HG02981 (cell line): ENCODE results near the gene ACE2.
"Not testable (repeated sequence)": the region's sequence is repeated elsewhere in the genome, so short reads cannot be mapped to it uniquely, and the experiment has no call there.

Experiments used
- ATAC-seq: cut with Tn5 transposase; IDR thresholded peaks from one replicate; pipeline ENCODE4 v1.9.1; 2021; ENCODE audit warnings: mild to moderate bottlenecking, moderate library complexity; ENCODE audit not compliant: unreplicated experiment

ACE2 gene

DNA sequence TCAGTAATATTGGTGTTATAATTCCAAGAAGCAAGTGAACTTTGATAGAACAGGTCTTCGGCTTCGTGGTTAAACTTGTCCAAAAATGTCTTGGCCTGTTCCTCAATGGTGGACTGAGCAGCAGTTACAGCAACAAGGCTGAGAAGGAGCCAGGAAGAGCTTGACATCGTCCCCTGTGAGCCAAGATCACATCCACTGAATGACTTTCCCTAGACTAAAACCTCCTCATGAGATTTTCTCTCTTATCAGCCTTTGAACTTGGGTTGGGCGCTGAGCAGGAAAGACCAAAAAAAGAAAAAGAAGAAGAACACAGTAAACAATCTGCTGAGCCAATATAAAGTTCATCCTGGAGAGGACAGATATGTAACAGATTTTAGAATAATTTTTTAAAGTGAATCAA is at the start of gene ACE2:
Gene ACE2 (minus strand): TSS at position 216 of the 400 bp plus-strand sequence. CDS start 49 bp downstream, at position 167.
- ATAC-seq = no peak

DNA sequence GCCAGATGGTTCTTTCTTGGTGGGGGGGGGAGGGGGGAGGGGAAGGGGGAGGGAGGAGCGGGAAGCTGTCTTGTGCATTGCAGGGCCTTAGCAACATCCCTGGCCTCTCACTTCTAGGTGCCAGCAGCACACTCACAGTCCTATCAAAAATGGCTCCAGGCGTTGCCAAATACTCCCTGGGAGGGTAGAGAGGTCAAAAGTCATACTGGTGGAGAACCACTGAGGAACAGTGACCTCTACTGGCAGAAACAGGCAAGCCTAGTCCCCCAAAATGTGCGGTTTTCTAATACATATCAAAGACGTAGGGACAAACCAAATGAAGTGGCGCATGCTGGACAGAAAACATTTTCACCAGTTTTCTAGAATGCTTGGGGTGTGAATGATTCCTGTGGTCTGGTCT is 46.8 kb upstream of the ACE2 start:
- ATAC-seq = not testable (repeated sequence)

DNA sequence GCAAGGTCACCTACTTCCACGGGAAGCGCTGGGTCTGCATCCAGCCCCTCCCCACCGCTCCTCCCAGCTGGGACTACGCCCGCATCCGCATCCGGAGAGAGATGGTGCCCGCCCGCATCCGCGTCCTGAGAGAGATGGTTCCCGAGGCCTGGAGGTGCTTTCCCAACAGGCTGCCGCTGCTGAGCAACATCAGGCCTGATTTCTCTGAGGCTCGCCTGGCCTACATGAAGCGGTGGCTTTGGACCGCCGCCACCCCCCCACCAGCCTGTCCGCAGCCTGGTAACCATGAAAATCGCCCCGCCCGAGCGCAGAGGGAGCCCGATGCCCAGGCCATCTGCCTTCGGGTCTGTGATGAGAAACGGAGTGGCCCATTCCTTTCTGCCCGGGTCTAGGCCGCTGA is 45.8 kb upstream of the ACE2 start:
- no peak for ATAC-seq

DNA sequence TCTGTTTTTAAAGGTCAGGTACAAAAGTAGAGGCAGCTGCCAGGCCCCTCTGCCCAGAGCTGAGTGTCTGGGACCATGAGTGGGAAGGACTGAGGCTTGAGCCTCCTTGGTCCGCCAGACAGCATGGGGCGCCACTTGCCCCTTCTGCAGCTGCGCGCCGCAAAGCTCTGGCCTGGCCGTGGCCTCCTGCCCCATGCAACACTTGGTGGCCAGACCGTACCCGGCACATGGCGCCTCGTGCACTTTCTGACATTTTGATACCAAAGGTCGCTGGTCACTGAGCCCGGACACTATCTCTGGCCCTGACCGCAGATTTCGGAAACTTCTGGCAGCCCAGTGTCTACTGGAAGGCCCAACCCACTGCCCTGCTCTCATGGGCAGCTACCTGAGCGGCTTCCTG is 45.3 kb upstream of the ACE2 start:
- no peak for ATAC-seq

DNA sequence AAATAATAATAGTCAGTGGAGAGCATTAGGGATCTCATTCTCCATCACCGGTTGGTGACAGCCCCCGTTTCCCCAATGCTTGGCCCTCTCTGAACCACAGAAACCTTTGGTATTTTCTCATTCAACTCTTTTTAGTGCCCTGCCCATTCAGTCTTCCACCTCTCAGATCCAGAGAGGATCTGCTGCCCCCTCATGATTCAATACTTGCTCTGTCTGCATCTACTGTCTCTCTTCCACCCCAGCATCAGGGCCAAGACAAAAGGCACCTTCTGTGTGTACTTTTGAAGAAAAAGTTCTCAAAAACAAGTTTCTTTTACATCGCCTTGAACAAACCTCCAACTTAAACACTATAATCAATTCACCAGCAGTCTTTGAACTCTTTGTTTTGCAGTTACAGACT is 44.5 kb upstream of the ACE2 start:
- no peak for ATAC-seq

DNA sequence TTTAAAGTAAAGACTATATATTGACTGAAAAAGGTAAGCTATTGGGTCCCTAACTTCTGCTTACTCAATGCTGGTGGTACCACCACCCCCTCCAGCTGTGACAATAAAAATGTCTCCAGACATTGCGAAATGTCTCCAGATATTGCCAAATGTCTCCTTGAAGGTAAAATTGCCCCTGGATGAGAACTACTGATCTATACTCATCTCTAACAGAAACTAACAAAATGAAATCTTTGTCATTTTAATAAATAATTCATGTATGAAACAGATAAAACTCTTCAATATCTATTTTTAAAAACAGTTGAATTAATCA is 43.8 kb upstream of the ACE2 start:
- ATAC-seq = no peak

DNA sequence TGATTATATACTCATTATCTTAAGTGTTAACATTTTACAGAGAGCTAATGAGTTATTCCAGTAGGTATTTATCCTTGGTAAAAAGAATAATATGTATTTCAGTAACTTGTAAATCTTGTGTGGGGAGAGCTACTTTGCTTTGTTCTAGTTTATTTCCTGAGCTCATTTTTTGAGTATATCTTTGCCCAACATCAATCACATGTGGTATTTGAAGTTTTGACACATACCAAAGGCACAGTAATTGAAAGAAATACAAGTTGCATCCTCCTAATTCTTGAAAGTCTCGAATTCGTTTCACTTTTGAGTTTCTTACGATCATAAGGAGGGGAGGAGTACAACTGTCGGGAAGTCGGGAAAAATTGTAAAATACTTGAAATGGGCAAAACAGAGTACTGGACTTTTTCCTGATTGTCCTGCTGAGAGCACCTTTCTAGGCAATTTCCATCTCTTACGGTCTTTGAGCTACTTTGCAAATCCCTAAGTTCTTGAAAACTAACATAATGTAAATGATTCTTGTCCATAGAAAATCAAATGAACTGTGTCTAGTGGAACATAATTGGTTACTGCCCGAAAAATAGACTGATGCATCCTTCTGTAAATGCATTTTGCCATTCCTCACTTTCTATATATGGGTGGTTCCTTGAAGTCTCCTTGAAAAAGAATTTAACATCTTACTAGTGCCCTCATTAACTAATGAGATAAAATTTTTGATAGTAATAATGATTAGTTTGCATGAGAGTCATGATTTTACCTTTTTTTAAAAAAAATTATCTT is 43.2 kb upstream of the ACE2 start:
- no peak for ATAC-seq

DNA sequence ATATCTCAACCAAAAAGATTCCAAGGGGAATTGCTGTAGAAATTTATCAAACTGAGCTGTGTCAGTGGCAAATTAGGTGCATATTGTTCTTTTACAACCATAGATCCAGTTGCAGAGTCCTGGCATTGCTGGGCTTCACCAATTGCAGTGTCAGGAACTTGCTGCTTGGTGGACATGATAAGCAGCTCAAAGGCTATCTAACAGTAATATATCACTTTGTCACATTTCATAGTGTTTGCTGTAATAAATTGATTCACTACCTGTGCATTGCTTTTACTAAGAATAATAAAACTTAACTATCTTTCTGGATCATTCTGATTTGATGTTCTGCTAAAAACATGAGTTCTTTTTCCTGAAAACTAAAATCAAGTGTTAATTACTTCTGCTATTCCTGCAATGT is 30.9 kb upstream of the ACE2 start:
- ATAC-seq = no peak

DNA sequence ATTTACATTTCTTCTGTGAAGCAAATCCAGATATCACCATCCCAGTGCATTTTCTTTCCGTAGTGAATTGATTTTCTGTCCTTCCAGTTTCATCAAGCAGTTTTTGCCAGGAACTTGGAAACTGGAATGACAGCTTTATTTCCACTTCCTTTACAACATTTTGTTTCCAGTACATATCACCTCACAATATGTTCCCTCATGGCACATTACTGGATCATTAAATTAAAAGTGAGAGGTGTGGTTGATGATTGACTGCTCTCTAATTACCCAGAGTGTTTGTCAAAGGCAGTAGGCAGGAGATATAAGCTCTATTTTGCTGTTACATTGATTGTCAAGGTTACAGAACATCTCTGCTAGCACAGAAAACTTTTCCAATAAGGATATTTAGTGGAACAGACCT is 22.3 kb upstream of the ACE2 start:
- no peak for ATAC-seq

DNA sequence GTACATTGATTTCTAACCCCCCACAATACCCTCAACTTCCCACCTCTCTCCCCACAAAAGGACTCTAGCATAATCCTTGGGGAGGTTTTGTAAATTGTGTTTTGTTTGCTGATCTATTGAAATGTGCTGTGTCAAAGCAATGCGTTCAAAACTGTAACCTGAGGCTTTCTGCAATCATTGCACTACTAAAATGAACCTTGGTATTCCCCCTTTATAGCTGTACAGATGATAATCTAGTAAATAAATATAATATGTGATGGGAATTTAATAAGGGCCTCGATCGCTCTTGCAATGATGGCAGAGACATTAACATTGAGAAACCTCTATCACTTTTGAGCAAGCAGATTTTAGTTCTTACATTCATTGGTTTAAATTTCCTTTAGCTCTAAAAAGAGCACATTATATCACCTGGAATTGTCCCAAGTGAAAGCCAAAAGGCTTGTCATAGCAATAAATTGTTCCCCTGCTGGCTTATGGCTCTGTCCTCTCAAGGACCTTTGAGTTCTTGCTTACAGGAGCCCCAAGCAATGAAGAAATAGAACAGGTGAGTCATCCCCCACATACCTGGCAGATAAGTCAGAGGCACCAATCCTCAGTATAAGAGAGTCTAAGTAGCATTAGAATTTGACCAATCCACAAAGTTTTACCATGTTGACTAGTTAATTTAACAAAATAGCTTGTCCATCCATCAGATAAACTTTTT is 18.4 kb upstream of the ACE2 start:
- ATAC-seq = no peak

DNA sequence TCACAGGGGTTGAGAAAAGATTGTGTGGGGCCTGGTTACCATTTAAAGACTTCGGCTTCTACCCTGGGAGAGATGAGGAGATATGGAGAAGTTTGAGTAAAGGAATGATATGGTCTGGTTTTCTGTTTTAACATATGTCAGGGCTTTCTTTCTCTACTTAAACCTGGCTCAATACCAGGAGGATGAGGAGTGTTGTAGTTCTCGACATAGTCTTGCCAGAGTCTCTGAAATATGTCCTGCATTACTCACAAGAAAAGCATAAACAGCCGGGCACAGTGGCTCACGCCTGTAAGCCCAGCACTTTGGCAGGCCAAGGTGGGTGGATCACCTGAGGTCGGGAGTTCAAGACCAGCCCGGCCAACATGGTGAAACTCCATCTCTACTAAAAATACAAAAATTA is 16.4 kb upstream of the ACE2 start:
- ATAC-seq = no peak

DNA sequence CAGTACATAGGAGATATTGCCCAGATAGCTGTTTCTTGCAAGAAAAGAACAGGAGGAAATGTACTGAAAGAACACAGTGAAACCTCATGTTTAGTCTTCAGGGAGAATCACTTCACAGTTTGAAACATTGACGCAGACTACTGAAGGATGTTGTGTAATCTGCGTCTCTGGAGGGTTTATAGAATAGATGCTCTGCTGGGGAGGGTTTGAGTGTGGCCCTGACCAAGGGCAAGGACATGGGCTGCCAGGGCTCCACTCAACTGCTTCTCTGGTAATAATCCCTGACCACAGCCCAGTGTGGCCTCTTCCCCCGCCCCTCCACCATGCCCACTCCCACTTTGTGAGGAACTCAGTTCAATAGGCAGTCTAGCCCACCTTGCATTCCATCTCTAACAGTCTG is 15.8 kb upstream of the ACE2 start:
- no peak for ATAC-seq

DNA sequence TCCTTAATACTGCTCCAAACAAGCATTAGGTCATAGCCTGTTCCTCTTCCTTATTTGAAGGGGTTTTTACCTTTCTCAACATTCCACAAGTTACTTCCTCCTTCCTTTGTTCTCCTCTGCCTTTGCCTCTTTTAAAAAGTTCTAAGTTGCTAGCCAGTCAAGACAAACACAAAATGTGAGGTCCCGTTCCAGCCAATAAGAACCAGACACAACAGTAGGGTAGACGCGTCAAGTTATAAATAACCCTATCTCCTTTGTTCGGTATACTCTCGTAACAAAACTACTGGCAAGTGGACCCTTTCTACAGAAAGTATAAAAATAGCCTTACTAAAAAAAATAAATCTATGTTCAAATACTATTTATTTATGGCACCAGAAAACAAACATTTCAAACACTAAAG is 6.3 kb upstream of the ACE2 start:
- ATAC-seq = no peak

DNA sequence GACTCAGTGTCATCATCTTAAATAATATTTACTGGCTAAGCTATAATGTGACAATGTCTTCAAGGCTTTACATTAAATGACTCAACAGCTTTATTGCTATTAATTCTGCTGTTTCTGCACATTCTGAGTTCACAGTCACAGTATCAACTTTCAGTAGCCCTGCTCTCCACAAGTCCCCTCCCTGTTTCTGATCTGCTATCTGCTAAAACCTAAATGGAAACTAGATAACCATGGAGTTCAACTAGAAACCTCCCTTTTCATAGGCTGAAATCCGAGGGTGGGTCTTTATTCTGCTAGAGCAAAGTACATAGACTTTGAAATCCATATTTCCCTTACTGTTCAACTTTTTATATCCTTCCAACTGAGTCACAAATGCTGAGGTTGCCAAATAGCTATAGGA is 5.4 kb upstream of the ACE2 start:
- no peak for ATAC-seq

DNA sequence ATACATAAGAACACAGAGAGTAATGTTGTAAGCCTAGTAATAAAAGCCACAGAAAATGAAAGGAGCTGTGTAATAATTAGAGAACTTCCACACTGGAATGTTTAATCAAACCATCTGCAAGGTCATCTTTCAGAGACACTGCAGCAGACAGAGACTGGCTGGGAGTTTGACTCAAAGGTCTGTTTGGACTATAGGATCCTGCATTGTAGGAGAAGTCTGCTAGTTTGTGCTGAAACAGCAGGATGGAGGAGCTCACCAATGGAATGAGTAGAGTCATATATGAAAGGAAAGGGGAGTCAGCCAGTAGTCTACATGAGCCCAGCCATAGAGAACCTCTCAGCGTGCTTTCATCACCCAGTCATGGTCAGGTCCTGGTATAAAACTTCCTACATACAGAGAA is 4.5 kb upstream of the ACE2 start:
- ATAC-seq = no peak

DNA sequence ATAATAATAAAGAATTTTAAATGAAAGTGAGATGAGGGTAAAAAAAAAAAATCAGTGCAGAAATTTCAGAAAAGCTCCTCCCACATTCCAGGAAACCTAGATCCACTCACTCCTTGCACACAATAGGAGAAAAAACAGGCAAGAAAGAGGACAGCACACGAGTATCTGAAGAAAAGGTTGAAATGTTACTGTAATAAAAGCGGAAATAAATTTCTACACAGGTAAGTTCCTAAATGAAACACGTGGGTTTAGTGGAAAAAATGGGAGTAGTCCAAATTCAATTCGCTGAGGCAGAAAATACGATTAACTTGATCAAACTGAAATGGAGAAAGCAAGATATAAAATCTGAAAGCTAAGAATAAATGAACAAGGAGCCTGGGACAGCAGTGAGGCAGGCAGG is 2.0 kb upstream of the ACE2 start:
- no peak for ATAC-seq

DNA sequence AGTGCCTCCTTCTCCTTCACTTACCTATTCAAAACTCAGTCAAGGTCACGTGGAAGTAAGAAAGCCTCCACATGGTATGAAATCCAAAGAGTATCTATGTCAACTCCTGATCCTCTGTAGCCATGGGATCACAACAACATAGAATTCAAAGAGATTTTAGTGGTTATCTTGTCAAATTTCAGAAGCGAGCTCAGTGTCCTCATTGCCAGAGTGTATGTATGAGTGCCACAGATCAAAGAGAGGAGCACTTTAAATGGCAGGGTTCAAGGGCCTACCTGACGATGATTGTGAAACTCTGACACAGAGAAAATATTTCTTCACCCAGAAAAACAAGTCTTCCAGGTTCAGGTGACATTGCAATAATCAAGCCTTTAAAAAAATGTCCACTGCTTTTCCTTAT is 1.2 kb upstream of the ACE2 start:
- no peak for ATAC-seq

DNA sequence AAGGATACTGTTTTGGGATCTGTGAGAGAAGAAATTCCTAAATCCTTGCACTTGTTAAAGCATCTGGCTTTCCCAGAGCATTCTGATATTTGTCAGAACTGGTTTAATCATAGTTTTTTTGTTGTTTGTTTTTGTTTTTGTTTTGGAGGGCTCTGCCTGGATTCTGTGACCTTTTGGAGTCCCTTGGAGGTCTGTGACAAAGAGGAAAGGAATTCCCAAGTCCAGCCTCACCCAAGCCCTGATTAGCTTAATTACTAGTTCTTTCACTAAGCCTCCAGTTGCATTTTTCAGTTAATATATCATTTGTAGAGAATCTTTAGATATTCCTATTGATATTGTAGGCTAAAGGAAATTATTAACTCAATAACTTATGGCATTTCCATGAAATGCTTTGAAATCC is 711 bp downstream of the ACE2 start:
- ATAC-seq = no peak

DNA sequence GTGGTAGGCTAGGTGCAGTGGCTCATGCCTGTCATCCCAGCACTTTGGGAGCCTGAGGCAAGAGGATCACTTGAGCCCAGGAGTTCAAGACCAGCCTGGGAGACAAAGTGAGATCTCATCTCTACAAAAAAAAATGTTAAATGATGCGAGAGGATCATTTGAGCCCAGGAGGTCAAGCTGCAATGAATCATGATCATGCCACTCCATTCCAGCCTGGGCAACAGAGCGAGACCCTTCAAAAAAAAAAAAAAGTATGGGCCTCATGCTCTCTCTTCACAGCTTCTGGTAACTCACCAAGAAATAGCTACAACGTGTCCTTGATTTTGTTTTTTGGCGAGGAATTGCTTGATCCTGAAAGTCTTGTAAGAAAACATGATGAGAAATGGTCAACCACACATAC is 1.3 kb downstream of the ACE2 start:
- no peak for ATAC-seq

DNA sequence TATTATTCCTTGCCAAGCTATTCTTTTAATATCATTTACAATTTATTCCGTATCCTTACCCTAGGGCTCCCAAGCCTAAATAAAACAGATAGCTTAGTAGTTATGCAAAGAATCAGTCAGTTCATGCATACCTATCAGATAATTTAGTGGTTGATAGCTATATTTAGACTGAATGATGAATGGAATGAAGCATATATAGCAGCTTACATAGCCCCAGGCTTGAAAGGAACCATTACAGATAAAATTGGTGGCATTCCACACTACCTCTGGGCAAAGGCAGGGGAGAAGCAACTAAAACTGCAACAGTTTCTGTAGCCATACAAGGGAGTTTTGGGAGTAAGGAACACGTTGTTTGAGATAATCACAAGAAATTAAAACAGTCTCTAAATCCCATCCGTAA is 2.7 kb downstream of the ACE2 start:
- no peak for ATAC-seq

DNA sequence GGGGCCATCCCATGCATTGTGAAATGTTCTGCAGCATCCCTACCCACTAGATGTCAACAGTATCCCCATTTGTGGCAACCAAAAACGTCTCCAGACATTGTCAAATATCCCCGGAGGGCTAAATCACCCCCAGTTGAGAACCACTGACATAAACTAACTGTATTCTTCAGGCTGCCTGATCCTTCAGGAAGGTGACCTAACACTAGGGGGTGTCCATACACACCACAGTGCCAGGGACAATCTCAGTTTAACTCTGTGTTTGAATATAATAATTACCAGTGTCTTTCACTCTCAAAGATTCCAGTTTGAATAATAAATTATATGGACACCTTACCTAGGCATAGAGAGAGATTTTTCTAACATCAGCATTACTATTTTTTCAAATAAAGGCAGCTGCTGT is 6.4 kb downstream of the ACE2 start:
- no peak for ATAC-seq

DNA sequence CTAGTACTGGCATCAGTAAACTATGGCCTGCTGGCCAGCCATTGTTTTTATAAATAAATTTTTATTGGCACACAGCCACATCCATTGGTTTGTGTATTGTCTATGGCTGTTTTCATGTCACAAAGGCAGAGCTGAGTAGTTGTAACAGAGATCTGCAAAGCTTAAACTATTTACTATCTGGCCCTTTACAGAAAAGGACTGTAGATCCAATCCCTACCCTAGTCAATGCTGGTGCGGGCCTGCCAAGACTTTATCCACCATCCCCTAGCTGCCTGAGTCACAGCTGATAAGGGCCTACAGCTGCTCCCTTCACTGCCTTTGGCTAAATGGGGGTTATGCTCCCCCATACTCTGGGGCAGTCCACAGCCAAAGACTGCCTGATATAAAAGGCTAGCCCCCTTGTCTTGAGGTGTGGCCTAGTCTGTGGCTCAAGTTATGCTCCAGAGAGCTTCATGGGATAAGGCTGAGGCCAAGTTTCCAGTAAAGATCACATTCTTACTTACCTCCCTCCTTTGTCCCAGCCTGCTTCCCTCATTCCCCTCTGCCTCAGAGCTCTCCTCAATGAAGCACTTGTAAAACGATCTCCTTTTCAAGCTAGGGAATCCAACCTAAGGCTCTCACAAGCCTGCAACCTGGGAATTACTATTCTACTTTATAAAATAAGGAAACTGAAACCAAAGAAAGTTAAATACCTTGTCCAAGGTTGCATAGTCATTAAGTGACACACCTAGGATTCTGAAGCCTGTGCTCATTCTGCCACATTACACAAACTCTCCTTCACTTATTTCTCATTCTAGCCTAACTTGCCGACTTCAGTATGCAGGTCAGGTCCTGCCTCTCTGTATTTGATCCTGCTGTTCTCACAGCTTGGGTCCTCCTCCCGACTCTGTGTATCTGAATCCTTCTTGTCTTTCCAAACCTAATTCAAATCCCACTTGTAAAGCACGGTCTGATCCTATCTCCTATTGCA is 20.7 kb downstream of the ACE2 start:
- no peak for ATAC-seq
